Measurements from ENCODE around the gene RIMS1.

Gene RIMS1

GRCh38 chr6:72422171-72422570 lies 535.8 kb downstream of the RIMS1 start:
- TF ChIP-seq ZFX (IDR thresholded peaks at IDR 0.05; ENCODE audit: borderline replicate concordance) (no peak), CTCF (IDR thresholded peaks at IDR 0.05) (no peak)
- H3K27ac ChIP-seq = no peak overlapping the region

DNA sequence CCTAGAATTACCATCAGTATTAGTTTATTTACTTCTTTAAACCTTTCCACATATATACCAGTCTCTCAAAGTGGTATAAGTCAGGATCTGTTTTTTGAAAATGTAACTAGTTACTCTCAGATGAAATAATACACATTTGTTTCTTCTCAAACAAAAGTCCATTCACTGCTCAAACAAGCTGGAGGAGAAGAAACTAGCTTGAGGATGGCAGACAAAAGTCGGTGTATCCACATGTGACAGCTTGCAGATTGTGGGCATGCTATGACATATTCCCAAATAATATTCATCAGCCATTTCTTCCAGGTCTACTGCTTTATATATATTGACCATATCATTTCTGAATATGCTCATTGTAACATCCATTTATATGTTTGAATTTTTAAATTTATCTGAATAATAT lies 538.1 kb downstream of the RIMS1 start:
- TF ChIP-seq ZFX (IDR thresholded peaks at IDR 0.05; ENCODE audit: borderline replicate concordance) (no peak), CTCF (IDR thresholded peaks at IDR 0.05) (no peak)
- H3K27ac ChIP-seq = no peak overlapping the region

DNA sequence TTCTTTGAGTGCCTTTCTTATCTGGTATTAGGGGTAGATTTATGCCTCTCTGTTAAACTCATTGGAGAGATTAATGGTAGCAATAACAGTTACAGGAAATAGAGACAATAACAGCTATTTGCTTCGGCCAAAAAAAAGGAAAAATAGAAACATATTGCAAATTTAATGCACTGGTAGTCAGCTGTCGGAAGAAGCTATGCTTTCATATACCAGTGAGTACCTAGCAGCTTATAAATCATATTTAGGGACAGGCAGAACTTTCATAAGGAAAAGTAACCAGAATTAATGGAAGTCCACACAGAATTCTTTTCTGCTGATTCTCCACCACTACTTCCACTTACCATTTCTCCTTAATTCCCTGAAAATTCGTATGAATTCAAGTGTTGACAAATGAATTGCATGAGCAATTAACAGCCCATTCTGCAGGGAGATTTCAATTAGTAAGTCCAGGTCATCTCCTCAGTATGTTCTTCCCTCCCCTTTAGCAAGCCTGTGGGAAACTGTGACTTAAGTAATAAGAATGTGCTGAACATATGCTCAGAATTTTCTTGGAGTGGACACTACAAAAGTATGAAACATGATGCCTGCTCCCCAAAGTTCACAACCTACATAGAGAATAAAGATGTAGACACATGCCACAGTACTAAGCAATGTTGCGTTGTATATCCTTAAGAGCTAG lies 538.8 kb downstream of the RIMS1 start:
- H3K27ac ChIP-seq = no peak overlapping the region
- TF ChIP-seq CTCF (IDR thresholded peaks at IDR 0.05) = no peak
- no peak for TF ChIP-seq ZFX (IDR thresholded peaks at IDR 0.05; ENCODE audit: borderline replicate concordance)

- TF ChIP-seq ZFX (IDR thresholded peaks at IDR 0.05; ENCODE audit: borderline replicate concordance) = no peak
- no peak for TF ChIP-seq CTCF (IDR thresholded peaks at IDR 0.05)
Observed at GRCh38 chr6:72440611-72441010, 554.3 kb downstream of the RIMS1 start.

GRCh38 chr6:72446430-72446829 lies 560.1 kb downstream of the RIMS1 start:
- TF ChIP-seq CTCF (IDR thresholded peaks at IDR 0.05) (no peak), ZFX (IDR thresholded peaks at IDR 0.05; ENCODE audit: borderline replicate concordance) (no peak)

More at GRCh38 chr6:72440611-72441010, 554.3 kb downstream of the RIMS1 start:
- H3K27ac ChIP-seq = no peak overlapping the region

More at GRCh38 chr6:72446430-72446829, 560.1 kb downstream of the RIMS1 start:
- H3K27ac ChIP-seq = no peak overlapping the region
